GM19372 (cell line): ENCODE results near the gene CAPN8.

Experiments used
- ATAC-seq: cut with Tn5 transposase; IDR thresholded peaks from one replicate; pipeline ENCODE4 v1.9.1; 2021; ENCODE audit warnings: mild to moderate bottlenecking, low read depth, moderate library complexity; ENCODE audit not compliant: unreplicated experiment

The CAPN8 gene

DNA sequence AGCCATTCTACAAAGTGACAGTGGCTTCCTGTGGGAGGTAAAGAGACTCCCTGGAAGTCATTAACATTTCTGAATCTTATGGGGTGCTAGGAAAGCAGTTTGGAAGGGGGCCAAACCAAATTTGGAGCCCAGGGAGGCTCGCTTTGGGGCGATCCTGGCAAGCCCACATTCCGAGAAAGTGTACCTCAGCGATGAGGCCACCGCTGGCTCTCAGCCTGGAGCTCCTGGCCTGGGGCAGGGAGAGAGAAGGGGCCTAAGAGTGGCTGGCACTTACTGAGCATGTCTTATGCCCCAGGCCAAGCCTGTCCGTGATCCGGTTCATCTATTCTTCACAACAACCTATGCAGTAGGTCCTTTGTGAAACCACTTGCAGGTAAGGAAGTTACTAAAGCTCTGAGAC, 173.5 kb downstream of the CAPN8 start:
- no peak for ATAC-seq
